Measurements from ENCODE around the gene CDC42EP3.

CDC42EP3 gene

GRCh38 chr2:37683241-37683640, 11.8 kb upstream of the CDC42EP3 start:
- no peak for DNase-seq

DNA sequence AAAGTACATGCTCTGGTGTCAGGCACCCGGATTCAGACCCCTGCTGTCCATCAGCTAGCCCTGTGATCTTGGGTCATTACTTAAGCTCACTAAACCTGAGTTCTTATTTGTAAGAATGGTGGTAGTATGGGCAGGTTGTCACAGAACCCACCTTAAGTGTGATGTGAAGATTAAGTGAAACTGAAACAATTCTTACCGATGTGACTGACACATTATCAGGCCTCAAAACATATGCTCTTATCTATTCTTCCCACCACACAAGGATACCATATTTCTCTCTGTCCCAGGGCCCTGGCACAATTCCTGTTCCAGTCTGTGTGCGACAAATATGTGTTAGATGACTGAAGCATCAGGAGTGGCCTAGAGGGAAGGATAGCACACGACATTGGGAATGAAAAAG, 11.0 kb upstream of the CDC42EP3 start:
- DNase-seq = no peak

GRCh38 chr2:37681587-37681986, 10.1 kb upstream of the CDC42EP3 start:
- no peak for DNase-seq

- no peak for DNase-seq
Observed at GRCh38 chr2:37679072-37679695, 7.7 kb upstream of the CDC42EP3 start.

DNA sequence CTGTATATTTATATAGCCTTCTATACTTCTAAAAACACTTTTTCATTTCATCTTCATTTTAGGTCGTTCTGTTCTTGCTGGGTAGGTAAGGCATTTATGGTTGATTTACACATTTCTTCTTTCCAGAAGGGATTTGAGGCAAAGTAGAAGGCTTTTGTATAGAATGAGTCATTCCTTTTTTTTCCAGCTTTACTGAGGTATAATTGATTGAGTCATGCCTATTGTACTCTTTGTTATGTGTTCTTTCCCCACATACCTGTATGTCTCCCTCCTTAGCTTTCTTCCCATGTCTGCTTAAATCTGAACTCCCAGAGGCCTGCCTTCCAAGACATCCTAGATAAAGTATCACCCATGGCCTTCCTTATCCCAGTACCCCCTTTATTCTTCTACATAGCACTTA, 4.8 kb upstream of the CDC42EP3 start:
- no peak for DNase-seq

- no peak for DNase-seq
Observed at GRCh38 chr2:37674946-37675345, 3.5 kb upstream of the CDC42EP3 start.

DNA sequence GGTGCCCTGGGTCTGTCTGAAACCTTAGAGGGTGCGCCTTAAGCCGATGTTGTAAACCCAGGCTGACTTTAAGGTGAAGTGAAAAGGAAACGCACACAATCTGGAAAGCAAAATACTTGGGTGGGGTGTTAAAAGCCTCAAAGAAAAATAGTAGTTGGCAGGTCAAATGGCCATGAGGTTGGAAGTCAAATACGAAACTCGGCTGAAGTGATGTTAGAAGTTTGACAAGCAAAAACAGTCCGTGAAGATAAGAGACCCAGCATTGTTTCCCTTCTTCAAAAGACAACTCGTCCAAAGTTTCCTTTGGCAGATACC, 1.4 kb upstream of the CDC42EP3 start:
- DNase-seq = no peak

DNA sequence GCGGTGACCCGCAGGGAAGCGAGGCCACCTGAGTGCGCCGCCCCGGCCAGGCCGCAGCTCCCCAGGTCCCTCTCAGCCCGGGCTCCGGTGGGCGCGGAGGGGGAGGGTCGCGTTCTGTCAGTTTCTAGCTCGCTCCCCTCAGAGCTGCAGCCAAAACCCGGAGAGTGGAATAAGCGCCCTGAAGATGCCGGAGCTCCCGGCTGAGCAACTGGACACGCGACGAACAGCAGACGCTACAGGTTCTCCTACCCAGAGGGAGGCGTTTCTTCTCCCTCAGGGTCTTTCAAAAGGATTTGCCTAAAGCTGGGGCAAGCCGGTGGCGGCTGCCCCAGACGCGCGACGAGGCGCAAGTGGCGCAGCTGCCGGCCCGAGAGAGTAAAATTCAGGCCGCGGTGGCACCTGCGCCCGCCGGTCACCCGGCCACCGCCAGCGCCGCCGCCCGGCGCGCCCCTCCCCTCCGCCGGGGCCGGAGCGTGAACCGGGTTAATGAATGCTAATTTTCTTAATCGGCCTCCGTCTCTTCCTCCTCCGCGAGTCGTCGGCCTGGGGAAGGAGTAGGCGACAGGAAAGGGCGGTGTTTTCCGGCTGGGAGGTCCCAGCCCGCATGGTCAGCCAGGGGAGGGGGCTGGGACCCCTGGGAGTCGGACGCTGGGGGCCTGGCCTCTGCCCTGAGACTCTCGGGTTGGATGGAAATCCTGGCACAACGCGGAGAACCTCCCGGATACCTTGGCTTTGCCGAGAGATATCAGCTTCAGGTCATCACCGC, 845 bp upstream of the CDC42EP3 start:
- peak; percentile 51 for DNase-seq

DNA sequence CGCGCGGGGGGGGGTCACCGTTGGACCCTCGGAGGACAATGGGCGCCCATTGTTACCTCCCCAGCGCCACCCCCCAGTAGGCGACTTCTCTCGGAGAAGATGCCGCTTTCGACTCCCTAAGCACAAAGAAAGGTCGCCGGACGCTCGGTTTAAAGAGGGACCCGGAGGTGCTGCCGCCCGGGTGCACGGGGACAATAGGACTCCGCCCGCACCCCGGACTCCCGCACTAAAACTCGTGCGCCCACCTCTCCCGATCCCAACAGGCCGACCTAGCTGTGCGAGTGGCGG, 318 bp upstream of the CDC42EP3 start:
- peak; percentile 35 for DNase-seq

- DNase-seq = no peak
Observed at GRCh38 chr2:37670378-37671008, 949 bp downstream of the CDC42EP3 start.

GRCh38 chr2:37669446-37669845, 2.0 kb downstream of the CDC42EP3 start:
- no peak for DNase-seq

- no peak for DNase-seq
Observed at GRCh38 chr2:37667704-37668103, 3.7 kb downstream of the CDC42EP3 start.

DNA sequence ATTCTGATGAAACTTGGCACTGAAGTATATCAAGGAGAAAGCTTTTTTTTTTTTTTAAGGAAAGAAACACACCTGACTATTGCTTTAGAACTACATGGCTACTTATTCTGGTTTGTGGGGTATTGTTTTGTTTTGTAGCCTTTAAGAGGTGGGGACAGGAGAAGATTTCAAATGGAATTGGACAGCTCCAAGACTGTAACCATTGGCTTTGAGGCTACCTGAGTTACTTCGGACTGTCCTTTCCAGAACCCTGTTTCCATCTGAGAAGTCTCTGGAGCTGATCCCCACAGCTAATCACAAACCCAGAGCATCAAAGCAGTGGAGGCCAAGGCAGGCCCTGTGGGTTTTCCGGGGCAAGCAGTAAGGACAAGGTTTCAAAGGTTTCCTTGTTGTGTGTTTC, 4.7 kb downstream of the CDC42EP3 start:
- no peak for DNase-seq

DNA sequence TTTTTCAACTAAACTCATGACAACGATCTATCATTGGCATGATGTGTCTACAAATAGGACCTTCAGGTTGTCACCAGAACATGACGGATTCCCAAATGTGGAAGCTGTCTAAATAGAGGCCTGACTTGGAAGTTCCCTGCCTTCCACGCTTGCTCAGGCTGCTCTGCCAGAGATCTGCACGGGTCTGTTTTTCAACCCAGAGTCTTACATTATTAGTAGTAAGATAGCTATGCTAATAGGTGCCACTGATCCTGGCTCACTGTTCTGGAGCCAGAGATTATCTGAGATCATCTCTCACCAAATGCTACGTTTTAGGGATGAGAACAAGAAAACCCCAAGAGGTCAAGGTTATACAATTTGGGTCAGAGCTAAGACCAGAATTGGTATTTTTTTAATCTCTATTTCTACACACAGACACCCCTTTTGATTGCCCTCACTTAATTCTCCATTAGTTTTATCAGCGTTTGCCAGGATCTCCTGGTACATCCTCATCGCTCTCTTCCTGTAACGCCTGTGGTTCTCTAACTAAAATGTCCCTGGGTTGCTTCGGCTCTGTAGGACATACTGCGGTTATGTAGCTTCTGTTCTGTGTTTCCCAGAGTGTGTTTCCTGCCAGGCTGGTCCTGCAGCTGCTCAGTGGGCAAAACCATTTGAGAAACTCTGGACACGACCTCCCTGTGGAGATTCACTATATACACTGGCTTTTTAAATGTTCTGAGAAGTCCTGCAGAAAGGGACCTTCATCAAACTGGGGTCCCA, 5.7 kb downstream of the CDC42EP3 start:
- no peak for DNase-seq

- DNase-seq = no peak
Observed at GRCh38 chr2:37665043-37665442, 6.4 kb downstream of the CDC42EP3 start.

DNA sequence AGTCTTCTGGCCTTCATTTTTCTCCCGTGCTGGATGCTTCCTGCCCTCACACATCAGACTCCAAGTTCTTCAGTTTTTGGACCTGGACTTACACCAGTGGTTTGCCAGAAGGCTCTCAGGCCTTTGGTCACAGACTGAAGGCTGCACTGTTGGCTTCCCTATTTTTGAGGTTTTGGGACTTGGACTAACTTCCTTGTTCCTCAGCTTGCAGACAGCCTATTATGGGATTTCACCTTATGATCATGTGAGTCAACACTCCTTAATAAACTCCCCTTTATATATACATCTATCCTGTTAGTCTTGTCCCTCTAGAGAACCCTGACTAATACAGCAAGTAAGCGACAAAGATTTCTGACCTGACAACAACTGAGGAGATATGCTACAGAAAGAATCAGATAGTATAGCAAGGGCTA, 7.2 kb downstream of the CDC42EP3 start:
- DNase-seq = no peak

DNA sequence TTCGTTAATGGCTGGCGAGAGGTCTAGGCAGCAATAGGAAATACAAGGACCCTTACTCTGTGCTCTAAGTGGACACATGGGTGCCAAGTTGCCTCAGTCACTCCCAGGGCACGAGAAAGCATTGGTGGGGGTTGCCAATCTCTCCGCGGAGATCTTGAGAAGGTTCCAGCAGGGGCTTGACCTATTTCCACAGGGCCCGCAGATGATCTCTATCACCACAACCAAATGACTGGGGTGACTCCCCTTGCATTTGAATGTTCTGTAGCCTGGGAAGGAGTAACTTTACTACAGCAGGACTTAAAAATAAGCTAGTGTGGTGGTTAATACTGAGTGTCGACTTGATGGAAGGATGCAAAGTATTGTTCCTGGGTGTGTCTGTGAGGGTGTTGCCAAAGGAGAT, 8.1 kb downstream of the CDC42EP3 start:
- DNase-seq = no peak

GRCh38 chr2:37659723-37660122, 11.7 kb downstream of the CDC42EP3 start:
- no peak for DNase-seq

DNA sequence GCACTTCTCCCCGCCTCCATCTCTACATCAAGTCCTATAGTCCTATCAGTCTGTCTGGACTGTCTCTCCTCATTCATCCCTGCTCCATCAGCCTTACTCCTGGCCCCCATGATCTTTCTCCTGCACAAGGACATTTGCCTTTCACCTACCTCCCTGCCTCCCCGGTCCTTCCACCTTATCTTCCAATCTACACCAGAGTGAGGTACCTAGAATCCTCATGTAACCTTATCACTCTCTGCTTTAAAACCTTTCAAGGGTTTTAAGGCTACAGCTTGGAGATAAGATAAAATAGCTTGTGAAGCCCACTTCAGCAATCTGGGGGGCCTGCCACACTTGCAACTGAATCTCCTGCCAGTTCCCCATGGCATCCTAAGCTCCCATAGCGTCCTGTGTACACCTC, 12.8 kb downstream of the CDC42EP3 start:
- no peak for DNase-seq

DNA sequence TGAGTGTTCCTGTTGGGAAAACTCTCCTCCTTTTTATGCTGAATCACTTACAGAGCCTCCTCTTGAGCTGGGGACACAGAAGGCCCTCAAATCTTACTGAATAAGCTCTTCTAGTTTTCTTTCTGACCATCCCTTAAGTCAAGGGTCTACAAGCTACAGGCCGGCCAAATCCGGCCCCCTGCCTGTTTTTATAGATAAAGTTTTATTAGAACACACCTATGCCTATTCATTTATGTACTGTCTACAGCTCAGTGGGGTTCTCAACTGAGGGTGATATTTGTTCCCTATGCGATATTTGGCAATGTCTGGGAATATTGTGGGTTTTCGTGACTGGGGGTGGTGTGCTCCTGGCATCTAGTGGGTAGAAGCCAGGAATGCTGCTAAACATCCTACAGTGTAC, 14.0 kb downstream of the CDC42EP3 start:
- no peak for DNase-seq

DNA sequence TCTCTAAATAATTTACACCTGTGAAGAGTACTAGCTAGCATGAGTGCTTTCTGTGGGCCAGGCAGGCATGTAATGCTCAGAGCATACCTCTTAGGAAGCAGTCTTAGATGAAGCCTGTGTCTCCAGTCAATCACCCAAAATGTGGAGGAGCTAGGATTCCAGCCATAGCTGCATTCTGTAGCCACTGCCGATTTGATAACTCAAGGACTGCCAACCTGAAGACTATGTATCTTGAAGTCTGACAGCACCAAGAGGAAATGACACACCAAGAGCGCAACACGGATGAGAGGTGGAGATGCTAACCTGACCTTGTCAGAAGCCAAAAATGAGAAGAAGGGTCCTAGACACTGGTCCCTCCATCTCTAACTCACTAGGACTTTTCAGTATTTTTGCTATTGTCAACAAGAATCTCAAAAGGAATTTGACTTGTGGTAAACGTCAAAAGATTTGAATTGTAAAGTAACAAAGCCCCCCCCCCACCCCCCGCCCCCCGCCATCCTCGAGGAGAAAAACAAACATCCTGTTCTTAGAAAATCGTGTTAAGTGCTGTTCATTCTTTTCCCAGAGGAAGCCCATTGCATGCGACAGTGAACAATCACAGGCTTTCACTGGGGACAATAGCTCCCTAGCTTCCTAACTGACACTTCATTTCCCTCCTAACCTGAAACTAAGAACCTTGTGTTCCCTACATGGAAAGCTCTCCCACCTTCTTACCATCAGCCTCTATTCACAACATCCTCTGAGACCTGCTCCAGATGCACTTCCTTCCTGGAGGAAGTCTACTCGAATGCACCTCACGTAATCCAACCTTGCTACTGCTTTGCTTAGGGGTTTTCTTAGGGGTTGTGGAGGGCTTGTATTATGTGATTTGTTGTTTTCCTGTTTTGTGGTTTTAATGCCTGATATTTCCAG, 14.7 kb downstream of the CDC42EP3 start:
- DNase-seq = no peak

- DNase-seq = no peak
Observed at GRCh38 chr2:37654932-37655841, 16.3 kb downstream of the CDC42EP3 start.

All from NK-92 treated with Interleukin-12 subunit alpha and Interleukin-12 subunit beta, amount 100 ng/mL, for 24 hours (cell line).